ENCODE results near the gene CDH13.

CDH13 gene

DNA sequence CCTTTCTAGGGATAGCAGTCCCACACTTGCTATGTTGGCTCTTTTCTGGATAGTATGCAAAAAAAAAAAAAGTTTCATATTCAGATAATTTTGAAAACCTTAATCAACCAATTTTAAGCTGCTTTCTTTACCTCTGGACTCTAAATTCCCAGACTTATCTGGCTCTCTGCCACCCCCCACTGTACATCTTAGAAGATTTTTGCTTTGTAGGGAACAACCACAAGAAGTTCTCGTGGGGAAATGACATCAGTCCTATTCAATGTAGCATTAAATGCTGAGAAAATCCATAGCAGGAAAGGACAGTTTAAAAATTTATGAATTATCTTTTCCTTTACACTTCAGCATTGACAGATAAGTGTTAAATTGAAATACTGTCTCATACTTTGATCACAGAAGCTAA lies 618.3 kb downstream of the CDH13 start:
- peaks cover 6% of the 10 kb centered on the region for H3K4me1 ChIP-seq (ENCODE audit: control insufficient read depth, insufficient read depth, low read length)
- H3K4me2 ChIP-seq (ENCODE audit: low read length): no peak overlapping the region
- no peak overlapping the region for H3K9ac ChIP-seq (ENCODE audit: low read depth, low read length)
- no peaks in the 10 kb centered on the region for H3K9me3 ChIP-seq (replicated peaks; ENCODE audit: low read length)
- H3K4me3 ChIP-seq (ENCODE audit: low read length): no peak overlapping the region
- no peaks in the 10 kb centered on the region for H3K36me3 ChIP-seq (ENCODE audit: insufficient read depth, low read length)
- H3K27me3 ChIP-seq (ENCODE audit: control insufficient read depth, insufficient read depth, low read length): no peaks in the 10 kb centered on the region

DNA sequence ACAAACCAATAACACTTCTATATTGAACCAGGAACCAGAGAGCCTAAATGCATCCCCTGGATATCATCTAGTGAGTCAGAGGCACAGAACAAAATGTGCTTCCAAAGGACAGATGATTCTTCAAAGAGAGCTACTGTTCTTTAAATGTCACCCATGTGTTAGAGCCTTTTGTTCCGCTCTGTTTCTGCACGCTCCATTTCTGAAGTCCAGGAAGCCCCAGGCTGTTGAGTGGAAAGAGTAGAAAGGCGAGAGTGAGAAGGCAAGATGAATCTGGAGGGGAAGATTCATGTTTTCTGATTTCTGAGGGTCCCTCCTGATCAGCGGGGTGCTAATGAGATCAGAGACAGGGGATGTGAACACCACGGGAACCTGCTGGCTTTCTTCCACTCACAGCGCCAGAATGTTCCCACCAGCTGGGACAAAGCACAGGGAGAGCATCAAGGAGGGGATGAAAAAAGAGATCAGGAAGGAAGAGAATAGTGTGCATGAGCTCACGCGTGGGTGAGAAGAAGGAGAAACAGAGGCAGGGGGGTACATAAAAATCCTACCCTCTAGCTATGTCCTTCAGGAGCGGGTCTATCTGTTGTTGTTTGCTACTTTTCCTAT lies 621.1 kb downstream of the CDH13 start:
- H3K4me3 ChIP-seq (ENCODE audit: low read length): no peak overlapping the region
- no peaks in the 10 kb centered on the region for H3K36me3 ChIP-seq (ENCODE audit: insufficient read depth, low read length)
- H3K9me3 ChIP-seq (replicated peaks; ENCODE audit: low read length): no peaks in the 10 kb centered on the region
- no peak overlapping the region for H3K4me2 ChIP-seq (ENCODE audit: low read length)
- H3K4me1 ChIP-seq (ENCODE audit: control insufficient read depth, insufficient read depth, low read length): peaks cover 6% of the 10 kb centered on the region
- H3K27me3 ChIP-seq (ENCODE audit: control insufficient read depth, insufficient read depth, low read length): no peaks in the 10 kb centered on the region
- H3K9ac ChIP-seq (ENCODE audit: low read depth, low read length): no peak overlapping the region

DNA sequence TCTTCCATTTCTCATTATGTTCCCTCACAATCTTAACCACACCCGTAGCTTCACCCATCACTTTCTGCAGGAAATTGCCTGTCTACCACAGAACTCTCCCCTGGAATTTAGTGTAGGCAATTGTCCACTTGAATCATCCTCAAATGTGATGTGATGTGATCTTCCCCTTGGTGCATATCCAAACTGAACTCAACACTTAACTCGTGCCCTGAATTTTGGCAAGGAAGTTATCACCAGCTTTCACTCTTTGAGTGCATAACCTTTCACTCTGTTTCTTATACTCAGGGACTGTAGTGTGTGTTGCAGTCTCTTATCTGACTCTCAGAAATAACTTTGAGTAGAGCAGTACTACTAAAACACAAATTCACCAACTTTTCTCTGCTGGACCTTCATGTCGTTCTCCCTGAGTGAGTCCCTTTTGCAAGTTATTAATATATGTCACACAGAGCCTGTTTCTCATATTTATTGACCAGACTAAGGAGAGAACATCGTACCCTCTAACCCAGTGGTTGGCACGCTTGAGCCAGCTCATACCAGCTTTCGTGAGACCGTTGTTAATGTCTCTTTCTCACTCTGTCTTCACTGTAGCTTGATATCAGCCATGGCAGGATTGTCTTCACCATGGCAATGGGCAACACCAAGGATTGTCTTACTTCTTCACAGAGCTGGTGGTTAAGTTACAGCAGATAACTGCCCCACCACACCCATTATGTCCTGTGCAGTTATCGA lies 622.1 kb downstream of the CDH13 start:
- H3K36me3 ChIP-seq (ENCODE audit: insufficient read depth, low read length): no peaks in the 10 kb centered on the region
- no peak overlapping the region for H3K9ac ChIP-seq (ENCODE audit: low read depth, low read length)
- no peaks in the 10 kb centered on the region for H3K27me3 ChIP-seq (ENCODE audit: control insufficient read depth, insufficient read depth, low read length)
- no peak overlapping the region for H3K4me2 ChIP-seq (ENCODE audit: low read length)
- no peak overlapping the region for H3K4me3 ChIP-seq (ENCODE audit: low read length)
- H3K4me1 ChIP-seq (ENCODE audit: control insufficient read depth, insufficient read depth, low read length): peaks cover 6% of the 10 kb centered on the region
- no peaks in the 10 kb centered on the region for H3K9me3 ChIP-seq (replicated peaks; ENCODE audit: low read length)

DNA sequence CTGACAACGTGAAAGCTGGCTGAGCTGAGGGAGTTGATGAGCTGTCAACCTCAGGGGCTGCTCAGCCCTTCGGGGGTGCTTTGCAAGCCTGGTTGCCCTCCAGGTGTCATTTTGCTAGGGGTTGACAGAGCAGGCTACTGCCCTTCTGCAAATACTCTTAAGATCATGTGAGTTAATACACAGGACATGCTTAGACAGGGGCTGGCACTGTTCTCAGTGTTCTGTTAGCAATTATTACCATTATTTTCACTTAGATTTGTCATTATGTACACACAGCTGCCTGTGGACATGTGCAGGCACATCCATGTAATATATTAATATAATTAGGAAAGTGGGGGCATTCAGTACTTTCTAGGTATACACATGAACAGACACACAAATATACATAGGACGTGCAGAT lies 626.8 kb downstream of the CDH13 start:
- Histone ChIP-seq H3K9me3 (replicated peaks; ENCODE audit: low read length) (no peaks in the 10 kb centered on the region), H3K4me2 (ENCODE audit: low read length) (no peak overlapping the region), H3K4me3 (ENCODE audit: low read length) (no peak overlapping the region), H3K4me1 (ENCODE audit: control insufficient read depth, insufficient read depth, low read length) (no peaks in the 10 kb centered on the region), H3K9ac (ENCODE audit: low read depth, low read length) (no peak overlapping the region), H3K36me3 (ENCODE audit: insufficient read depth, low read length) (no peaks in the 10 kb centered on the region), H3K27me3 (ENCODE audit: control insufficient read depth, insufficient read depth, low read length) (no peaks in the 10 kb centered on the region)

DNA sequence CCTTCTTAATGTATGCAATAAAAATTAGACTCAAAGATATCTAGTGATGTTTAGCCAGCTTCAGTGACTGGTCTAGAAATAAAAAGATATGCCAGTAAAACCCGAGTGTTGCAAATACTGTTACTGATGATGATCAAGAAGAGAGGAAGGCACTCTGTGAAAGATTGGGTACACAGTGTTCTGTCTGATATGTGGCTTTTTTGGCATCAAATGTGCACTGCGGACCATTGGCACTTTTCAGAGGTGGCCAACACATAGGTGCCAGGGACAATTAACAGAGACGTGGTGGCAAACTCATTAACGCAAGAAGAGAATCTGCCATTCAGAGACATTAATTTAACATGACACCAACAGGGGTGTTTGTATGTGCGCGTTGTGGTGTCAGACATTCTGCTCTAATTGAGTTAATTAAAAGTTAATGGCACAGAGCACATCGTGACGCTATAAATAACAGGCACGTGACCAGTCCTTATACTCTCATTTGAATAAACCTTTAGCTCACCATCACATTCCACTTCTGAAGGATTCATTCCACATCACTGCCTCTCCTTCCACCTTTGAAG lies 631.7 kb downstream of the CDH13 start:
- H3K27me3 ChIP-seq (ENCODE audit: control insufficient read depth, insufficient read depth, low read length): no peaks in the 10 kb centered on the region
- no peak overlapping the region for H3K9ac ChIP-seq (ENCODE audit: low read depth, low read length)
- no peak overlapping the region for H3K4me2 ChIP-seq (ENCODE audit: low read length)
- no peak overlapping the region for H3K4me3 ChIP-seq (ENCODE audit: low read length)
- no peaks in the 10 kb centered on the region for H3K4me1 ChIP-seq (ENCODE audit: control insufficient read depth, insufficient read depth, low read length)
- H3K36me3 ChIP-seq (ENCODE audit: insufficient read depth, low read length): no peaks in the 10 kb centered on the region
- no peaks in the 10 kb centered on the region for H3K9me3 ChIP-seq (replicated peaks; ENCODE audit: low read length)

DNA sequence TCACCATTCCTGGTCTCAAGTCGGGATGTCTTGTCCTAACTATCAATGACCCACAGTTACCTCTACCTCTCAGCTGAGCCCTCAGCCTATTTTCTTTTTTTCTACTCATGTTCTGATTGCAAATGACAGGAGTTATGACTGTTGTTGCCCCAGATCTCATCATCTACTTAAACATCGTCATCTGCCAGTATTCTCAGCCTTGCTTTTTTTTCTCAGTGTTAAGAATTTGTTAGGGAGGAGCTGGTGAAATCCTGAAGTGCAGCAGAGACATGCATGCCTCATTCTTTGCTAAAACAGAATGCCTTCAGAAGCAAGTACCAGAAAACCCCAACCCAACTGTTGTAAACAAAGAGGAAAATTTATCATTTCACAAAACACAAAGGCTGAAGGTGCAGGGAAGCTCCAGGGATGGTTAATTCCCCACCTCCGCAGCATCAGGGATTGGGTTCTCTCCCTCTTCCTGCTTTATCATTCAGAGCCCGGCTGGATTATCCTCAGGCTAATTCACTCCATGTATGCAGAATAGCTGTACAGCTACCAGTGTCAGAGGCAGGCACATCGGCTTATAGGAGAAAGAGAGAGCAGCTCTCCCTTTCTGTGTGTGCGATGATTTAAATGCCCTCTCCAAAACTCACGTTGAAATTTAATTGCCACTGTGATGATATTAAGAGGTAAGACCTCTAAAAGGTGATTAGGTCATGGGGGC lies 640.2 kb downstream of the CDH13 start:
- Histone ChIP-seq H3K9me3 (replicated peaks; ENCODE audit: low read length) (no peaks in the 10 kb centered on the region), H3K4me3 (ENCODE audit: low read length) (no peak overlapping the region), H3K9ac (ENCODE audit: low read depth, low read length) (no peak overlapping the region), H3K4me1 (ENCODE audit: control insufficient read depth, insufficient read depth, low read length) (no peaks in the 10 kb centered on the region), H3K4me2 (ENCODE audit: low read length) (no peak overlapping the region), H3K36me3 (ENCODE audit: insufficient read depth, low read length) (no peaks in the 10 kb centered on the region), H3K27me3 (ENCODE audit: control insufficient read depth, insufficient read depth, low read length) (no peaks in the 10 kb centered on the region)

DNA sequence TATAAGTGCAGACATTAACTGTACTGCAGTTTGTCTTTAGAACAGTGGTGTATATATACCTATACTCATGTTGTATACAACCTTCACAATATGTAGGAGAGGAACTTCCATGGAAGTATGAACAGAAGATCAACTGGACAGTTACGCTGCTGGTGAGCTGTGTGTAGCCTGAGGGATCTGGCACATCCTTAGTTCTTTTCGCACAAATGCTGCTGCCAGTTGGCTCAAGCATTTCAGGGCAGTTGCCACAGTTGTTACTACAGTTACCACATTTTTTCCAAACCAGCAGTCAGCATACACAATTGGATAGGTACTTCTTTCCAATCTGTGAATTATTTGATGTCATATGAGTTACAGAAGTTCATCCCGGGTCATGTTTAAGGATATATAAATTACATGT lies 641.4 kb downstream of the CDH13 start:
- H3K4me3 ChIP-seq (ENCODE audit: low read length): no peak overlapping the region
- H3K4me2 ChIP-seq (ENCODE audit: low read length): no peak overlapping the region
- H3K27me3 ChIP-seq (ENCODE audit: control insufficient read depth, insufficient read depth, low read length): no peaks in the 10 kb centered on the region
- H3K9ac ChIP-seq (ENCODE audit: low read depth, low read length): no peak overlapping the region
- H3K4me1 ChIP-seq (ENCODE audit: control insufficient read depth, insufficient read depth, low read length): no peaks in the 10 kb centered on the region
- H3K9me3 ChIP-seq (replicated peaks; ENCODE audit: low read length): no peaks in the 10 kb centered on the region
- H3K36me3 ChIP-seq (ENCODE audit: insufficient read depth, low read length): no peaks in the 10 kb centered on the region

DNA sequence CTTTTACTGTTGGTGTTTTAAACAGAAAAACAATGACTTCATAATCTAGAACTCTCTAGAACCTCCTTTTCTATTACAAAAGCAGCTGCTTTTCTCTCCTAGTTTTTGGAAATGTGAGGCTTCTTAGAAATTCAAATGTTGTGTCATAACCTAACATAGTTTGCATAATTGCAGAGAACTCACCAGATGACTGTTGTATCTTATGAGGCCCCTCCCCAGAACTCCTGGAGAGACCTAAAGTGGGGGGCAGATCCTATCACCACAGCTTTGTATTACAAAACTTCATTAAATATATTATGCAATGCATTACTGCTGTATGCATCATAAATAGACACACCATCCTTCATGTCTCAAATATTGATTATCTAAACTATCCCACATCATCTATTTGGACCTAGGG lies 642.3 kb downstream of the CDH13 start:
- no peaks in the 10 kb centered on the region for H3K27me3 ChIP-seq (ENCODE audit: control insufficient read depth, insufficient read depth, low read length)
- no peak overlapping the region for H3K4me3 ChIP-seq (ENCODE audit: low read length)
- H3K4me2 ChIP-seq (ENCODE audit: low read length): no peak overlapping the region
- H3K36me3 ChIP-seq (ENCODE audit: insufficient read depth, low read length): peaks cover 2% of the 10 kb centered on the region
- no peaks in the 10 kb centered on the region for H3K4me1 ChIP-seq (ENCODE audit: control insufficient read depth, insufficient read depth, low read length)
- H3K9ac ChIP-seq (ENCODE audit: low read depth, low read length): no peak overlapping the region
- H3K9me3 ChIP-seq (replicated peaks; ENCODE audit: low read length): no peaks in the 10 kb centered on the region

DNA sequence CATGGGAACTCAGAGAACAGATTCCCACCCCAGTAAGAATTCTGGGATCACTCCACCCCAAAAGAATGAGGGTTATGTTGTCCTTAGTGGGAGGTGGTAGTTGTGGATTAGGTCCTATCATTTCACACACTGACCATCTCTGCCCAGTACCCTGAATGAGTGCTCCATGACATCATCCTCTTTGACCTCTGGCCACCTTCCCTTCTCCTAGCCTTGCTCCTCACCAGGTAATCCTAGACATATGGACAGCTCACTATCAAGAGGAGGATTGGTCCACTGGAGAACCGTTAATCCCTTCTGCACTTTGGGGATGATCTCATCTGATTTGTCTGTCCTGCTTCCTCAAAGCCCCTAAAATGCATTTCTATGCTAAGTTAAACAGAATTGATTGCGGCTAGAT lies 642.8 kb downstream of the CDH13 start:
- H3K27me3 ChIP-seq (ENCODE audit: control insufficient read depth, insufficient read depth, low read length): no peaks in the 10 kb centered on the region
- H3K9ac ChIP-seq (ENCODE audit: low read depth, low read length): no peak overlapping the region
- no peaks in the 10 kb centered on the region for H3K9me3 ChIP-seq (replicated peaks; ENCODE audit: low read length)
- no peaks in the 10 kb centered on the region for H3K4me1 ChIP-seq (ENCODE audit: control insufficient read depth, insufficient read depth, low read length)
- H3K4me3 ChIP-seq (ENCODE audit: low read length): no peak overlapping the region
- H3K4me2 ChIP-seq (ENCODE audit: low read length): no peak overlapping the region
- H3K36me3 ChIP-seq (ENCODE audit: insufficient read depth, low read length): peaks cover 2% of the 10 kb centered on the region

DNA sequence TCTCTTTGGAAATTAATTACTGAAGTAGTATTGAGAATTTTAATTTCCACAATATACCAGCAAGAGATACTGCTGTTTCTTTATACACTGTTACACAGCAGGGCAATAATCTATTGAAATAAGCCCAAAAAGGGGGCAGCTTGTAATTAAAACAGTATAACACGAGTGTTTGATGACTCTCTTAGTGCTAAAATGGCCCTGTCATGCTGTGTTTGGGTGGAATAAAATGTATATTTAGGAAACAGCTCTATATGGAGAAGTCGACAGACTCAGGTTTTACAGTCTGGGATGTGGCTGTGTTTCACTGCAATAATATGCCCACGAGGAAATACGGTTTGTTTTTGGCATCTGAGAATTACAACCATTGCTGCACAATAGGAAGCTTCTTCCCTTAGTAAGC lies 643.3 kb downstream of the CDH13 start:
- no peak overlapping the region for H3K4me2 ChIP-seq (ENCODE audit: low read length)
- no peaks in the 10 kb centered on the region for H3K4me1 ChIP-seq (ENCODE audit: control insufficient read depth, insufficient read depth, low read length)

DNA sequence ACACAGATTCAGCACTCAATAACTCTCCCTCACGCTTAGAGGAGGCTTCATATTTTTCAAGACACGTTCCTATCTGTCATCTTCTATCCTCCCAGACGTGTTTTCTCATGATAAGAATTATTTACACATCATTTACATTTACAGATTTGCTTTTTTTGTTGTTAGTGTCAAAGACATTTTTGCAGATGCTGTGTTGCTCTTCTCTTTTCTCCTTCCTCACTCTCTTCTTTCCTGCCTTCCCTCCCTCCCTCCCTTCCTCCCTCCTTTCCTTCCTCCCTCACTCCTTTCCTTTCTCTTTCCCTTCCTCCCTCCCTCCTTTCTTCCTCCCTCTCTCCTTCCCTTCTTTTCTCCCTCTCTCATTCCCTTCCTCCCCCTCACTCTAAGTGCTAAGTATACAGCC lies 643.9 kb downstream of the CDH13 start:
- H3K4me3 ChIP-seq (ENCODE audit: low read length): no peak overlapping the region
- peaks cover 2% of the 10 kb centered on the region for H3K36me3 ChIP-seq (ENCODE audit: insufficient read depth, low read length)
- H3K4me2 ChIP-seq (ENCODE audit: low read length): no peak overlapping the region
- H3K27me3 ChIP-seq (ENCODE audit: control insufficient read depth, insufficient read depth, low read length): no peaks in the 10 kb centered on the region
- no peaks in the 10 kb centered on the region for H3K4me1 ChIP-seq (ENCODE audit: control insufficient read depth, insufficient read depth, low read length)
- no peaks in the 10 kb centered on the region for H3K9me3 ChIP-seq (replicated peaks; ENCODE audit: low read length)
- no peak overlapping the region for H3K9ac ChIP-seq (ENCODE audit: low read depth, low read length)

More for the DNA sequence above, 643.3 kb downstream of the CDH13 start:
- Histone ChIP-seq H3K36me3 (ENCODE audit: insufficient read depth, low read length) (peaks cover 2% of the 10 kb centered on the region), H3K27me3 (ENCODE audit: control insufficient read depth, insufficient read depth, low read length) (no peaks in the 10 kb centered on the region), H3K9ac (ENCODE audit: low read depth, low read length) (no peak overlapping the region), H3K9me3 (replicated peaks; ENCODE audit: low read length) (no peaks in the 10 kb centered on the region), H3K4me3 (ENCODE audit: low read length) (no peak overlapping the region)

Measured in skeletal muscle satellite cell (primary cell).